Measurements from ENCODE around the gene ALX3.

ALX3 gene

DNA sequence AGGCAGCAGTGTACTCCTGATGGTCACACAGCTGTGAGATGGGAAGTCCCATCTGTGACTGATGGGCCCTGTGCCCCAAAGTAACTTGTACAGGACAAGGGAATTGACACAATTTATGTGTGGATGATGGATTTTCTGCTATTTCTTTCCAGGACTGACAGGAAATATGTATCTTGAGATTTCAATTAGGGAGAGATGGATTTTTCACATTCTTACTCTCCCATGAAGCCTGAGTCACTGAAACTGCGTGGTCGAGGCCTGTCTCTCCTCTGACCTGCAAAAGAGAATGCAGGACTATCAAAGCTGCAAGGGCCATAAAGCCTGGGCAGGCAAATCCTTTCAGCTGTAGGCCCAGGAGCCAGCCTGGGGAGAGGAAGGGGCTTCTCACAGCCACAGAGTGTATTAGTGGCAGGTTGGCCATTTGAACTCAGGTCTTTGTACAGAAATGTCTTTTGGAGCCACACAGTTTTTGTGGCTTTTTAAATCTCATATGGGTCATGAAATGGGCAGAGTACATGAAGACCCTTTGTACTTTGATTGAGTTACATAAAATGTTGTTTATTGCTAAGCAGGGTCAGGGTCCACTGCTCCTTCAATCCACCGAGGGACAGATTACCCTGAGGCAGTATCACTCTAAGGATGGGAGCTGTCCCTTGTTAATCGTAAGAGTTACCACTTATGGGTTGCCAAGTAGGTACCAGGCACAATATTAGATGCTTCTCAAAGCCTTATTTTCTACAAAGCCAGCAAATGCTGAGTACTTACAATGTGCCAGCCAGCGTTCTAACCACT lies 14.8 kb downstream of the ALX3 start:
- no peak for DNase-seq (ENCODE audit: low read depth)
- H3K4me3 ChIP-seq (ENCODE audit: low read depth, low read length), result no peak overlapping the region
- TF ChIP-seq, protein P1, sequence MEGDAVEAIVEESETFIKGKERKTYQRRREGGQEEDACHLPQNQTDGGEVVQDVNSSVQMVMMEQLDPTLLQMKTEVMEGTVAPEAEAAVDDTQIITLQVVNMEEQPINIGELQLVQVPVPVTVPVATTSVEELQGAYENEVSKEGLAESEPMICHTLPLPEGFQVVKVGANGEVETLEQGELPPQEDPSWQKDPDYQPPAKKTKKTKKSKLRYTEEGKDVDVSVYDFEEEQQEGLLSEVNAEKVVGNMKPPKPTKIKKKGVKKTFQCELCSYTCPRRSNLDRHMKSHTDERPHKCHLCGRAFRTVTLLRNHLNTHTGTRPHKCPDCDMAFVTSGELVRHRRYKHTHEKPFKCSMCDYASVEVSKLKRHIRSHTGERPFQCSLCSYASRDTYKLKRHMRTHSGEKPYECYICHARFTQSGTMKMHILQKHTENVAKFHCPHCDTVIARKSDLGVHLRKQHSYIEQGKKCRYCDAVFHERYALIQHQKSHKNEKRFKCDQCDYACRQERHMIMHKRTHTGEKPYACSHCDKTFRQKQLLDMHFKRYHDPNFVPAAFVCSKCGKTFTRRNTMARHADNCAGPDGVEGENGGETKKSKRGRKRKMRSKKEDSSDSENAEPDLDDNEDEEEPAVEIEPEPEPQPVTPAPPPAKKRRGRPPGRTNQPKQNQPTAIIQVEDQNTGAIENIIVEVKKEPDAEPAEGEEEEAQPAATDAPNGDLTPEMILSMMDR (IDR thresholded peaks at IDR 0.05; ENCODE audit: insufficient read depth, low read depth, low read length, missing control alignments), result no peak

DNA sequence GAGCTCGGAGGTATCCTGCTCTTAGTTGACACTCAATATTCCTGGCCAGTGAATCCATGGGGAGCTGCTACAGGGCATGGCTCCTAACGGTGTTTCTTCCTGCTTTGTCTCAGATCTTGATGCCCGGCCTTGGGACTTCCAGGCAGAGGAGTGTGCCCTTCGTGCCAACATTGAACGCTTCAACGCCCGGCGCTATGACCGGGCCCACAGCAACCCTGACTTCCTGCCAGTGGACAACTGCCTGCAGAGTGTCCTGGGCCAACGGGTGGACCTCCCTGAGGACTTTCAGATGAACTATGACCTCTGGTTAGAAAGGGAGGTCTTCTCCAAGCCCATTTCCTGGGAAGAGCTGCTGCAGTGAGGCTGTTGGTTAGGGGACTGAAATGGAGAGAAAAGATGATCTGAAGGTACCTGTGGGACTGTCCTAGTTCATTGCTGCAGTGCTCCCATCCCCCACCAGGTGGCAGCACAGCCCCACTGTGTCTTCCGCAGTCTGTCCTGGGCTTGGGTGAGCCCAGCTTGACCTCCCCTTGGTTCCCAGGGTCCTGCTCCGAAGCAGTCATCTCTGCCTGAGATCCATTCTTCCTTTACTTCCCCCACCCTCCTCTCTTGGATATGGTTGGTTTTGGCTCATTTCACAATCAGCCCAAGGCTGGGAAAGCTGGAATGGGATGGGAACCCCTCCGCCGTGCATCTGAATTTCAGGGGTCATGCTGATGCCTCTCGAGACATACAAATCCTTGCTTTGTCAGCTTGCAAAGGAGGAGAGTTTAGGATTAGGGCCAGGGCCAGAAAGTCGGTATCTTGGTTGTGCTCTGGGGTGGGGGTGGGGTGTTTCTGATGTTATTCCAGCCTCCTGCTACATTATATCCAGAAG lies 16.7 kb downstream of the ALX3 start:
- DNase-seq (ENCODE audit: low read depth), result peak; percentile 65

DNA sequence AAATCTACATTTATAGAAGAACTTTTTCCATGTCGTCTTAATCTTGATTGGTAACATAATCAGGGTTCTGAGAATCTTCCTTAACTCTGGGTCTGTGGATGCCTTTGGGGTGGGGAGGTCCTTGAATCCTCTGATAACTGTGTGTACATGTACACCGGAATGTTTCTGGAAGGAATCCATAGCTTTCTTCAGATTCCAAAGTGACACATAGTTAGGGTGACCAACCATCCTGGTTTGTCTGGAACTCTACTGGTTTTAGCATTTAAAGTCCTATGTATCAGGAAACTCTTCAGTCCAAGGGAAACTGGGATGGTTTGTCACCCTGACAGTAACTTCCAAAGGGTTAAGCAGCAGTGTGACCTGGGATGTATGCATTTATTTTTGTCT lies 19.2 kb downstream of the ALX3 start:
- DNase-seq (ENCODE audit: low read depth), result no peak
- no peak overlapping the region for H3K4me3 ChIP-seq (ENCODE audit: low read depth, low read length)
- TF ChIP-seq, protein P1 (IDR thresholded peaks at IDR 0.05; ENCODE audit: insufficient read depth, low read depth, low read length, missing control alignments), result no peak

More for the DNA sequence above, 16.7 kb downstream of the ALX3 start:
- no peak overlapping the region for H3K4me3 ChIP-seq (ENCODE audit: low read depth, low read length)
- TF ChIP-seq, protein P1 (IDR thresholded peaks at IDR 0.05; ENCODE audit: insufficient read depth, low read depth, low read length, missing control alignments), result peak; percentile 98

DNA sequence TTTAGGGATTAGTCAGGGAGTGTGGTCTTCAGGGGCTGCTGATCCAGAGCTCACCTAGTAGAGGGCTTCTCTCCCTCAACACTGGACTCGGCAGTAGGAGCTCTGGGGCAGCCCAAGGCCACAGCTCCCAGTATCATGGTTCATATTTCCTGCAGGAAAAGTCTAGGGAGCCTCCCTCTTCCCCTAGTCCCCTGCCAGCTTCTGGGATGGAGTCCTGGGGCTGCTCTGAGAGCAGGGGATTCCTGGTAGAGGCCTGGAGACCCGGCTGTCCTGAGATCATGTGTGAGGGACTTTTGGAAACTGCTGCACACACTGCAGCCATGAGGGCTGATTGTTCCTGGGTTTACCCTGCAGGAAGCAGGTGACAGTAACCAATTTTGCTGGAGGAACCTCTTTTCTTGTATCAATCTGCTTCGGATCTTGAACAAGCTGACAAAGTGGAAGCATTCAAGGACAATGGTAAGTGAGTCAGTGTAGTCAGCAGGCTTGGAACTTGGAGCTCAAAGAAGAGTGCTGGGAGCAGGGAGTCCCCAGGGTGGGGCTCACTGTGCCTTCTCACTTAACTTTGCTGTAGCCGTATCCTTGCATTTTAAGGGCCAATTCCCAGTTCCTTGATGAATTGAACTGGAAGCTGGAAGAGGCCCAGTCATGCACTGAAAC lies 19.7 kb downstream of the ALX3 start:
- H3K4me3 ChIP-seq (ENCODE audit: low read depth, low read length), result no peak overlapping the region
- no peak for DNase-seq (ENCODE audit: low read depth)
- TF ChIP-seq, protein P1 (IDR thresholded peaks at IDR 0.05; ENCODE audit: insufficient read depth, low read depth, low read length, missing control alignments), result no peak

DNA sequence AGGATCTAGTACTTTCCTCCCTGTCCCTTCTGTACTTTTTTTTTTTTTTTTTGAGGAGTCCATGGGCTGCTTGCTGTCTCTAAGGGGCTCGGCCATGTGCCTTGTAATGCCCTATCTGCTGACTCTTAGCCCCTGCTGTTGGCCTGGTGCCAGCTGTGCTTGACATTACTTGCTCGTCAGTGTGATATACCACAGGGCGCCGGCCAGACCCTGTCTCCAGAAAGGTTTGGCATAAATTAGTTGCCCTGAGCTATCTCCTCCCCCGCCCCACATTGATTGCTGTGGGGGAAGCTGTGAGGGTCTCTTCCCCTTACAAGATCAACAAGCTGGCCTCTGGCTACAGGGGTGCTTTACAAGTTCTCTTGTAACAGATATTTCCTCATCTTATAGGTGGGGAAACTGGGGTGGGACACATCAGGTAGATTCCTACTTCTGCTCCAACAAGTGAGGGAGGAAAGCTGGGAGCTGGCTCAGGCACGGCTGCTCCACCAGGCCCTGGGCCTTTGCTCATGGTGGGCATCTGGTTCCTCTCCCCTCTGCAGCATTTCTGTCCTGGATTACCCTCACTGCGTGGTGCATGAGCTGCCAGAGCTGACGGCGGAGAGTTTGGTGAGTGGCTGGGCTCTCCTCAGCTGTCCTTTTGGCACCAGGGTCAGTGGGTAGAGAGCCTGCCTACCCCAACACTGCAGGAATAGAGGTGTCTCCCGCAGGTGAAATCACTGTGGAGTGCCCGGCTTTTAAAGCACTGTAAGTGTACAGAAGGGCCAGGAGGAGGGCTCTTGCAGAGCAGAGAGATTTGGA lies 20.5 kb downstream of the ALX3 start:
- no peak overlapping the region for H3K4me3 ChIP-seq (ENCODE audit: low read depth, low read length)
- TF ChIP-seq, protein P1 (IDR thresholded peaks at IDR 0.05; ENCODE audit: insufficient read depth, low read depth, low read length, missing control alignments), result no peak
- no peak for DNase-seq (ENCODE audit: low read depth)

DNA sequence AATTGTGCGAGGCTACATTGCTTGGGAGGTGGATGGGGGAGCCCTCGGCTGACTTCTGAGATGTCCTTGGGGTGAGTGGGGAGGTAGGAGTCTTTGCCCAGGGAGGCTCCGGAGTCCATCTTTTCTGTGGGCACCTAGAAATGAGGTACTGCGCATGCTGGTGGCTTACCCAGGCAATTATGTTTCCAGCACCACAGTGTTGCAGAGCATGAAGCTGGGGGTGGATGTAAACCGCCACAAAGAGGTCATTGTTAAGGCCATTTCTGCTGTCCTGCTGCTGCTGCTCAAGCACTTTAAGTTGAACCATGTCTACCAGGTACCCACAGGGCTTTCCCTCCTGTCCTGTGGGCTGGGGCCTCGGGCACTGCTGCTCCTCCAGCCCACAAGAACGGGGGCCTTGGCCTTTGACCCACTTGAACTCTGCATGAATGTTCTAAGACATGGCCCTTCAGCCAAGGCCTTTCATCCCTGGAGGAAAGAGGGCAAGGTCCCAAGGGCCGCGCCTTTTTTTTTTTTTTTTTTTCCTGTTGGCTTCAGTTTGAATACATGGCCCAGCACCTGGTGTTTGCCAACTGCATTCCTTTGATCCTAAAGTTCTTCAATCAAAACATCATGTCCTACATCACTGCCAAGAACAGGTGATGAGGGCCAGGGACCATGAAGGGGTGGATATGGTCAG lies 21.4 kb downstream of the ALX3 start:
- H3K4me3 ChIP-seq (ENCODE audit: low read depth, low read length), result no peak overlapping the region
- TF ChIP-seq, protein P1 (IDR thresholded peaks at IDR 0.05; ENCODE audit: insufficient read depth, low read depth, low read length, missing control alignments), result no peak
- DNase-seq (ENCODE audit: low read depth), result no peak

Data from GM12865 (cell line).